Measurements from ENCODE around the gene EFNB2. TPM values are rescaled to one million over a fixed set of nuclear protein-coding genes. Genes with fewer than 3 reads are reported as not detected.

Gene EFNB2
- total RNA-seq, 1 donor from 2014 or later, result 10.1 TPM

DNA sequence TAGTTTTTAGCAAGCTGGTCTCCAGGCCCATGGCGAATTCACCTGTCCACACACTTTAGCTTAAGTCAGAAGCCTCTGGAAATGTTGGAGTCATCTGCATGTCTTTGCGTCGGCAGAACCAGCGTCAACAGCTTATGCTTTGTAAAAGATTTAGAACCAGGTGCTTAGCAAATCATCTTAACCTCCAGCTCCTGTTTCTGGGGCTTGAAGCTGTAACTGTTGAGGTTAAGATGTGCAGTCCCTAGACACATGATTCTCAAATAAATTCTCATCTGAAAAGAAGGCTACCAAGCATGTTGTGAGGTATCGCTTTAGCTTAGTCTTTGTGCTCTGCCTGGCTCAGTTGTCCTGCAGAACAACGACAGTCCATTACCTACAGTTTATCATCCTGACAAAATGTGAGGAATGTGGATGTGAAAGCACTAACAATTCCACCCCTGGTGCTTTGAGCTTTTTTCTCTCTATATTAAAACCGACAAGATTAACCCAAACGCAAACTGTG lies 4.4 kb downstream of the EFNB2 start:
- peak overlapping the region; percentile 77 for H3K4me3 ChIP-seq
- no peaks in the 10 kb centered on the region for H3K9me3 ChIP-seq (replicated peaks)
- TF ChIP-seq CTCF (IDR thresholded peaks at IDR 0.05; ENCODE audit: borderline replicate concordance), result no peak
- H3K4me1 ChIP-seq, result peaks cover 60% of the 10 kb centered on the region
- no peaks in the 10 kb centered on the region for H3K36me3 ChIP-seq
- DNase-seq, result no peak
- intact Hi-C loops (cut with micrococcal nuclease), result no loop called here
- peak overlapping the region; percentile 33 for H3K27ac ChIP-seq (replicated peaks)
- H3K27me3 ChIP-seq (ENCODE audit: low read depth), result no peaks in the 10 kb centered on the region

DNA sequence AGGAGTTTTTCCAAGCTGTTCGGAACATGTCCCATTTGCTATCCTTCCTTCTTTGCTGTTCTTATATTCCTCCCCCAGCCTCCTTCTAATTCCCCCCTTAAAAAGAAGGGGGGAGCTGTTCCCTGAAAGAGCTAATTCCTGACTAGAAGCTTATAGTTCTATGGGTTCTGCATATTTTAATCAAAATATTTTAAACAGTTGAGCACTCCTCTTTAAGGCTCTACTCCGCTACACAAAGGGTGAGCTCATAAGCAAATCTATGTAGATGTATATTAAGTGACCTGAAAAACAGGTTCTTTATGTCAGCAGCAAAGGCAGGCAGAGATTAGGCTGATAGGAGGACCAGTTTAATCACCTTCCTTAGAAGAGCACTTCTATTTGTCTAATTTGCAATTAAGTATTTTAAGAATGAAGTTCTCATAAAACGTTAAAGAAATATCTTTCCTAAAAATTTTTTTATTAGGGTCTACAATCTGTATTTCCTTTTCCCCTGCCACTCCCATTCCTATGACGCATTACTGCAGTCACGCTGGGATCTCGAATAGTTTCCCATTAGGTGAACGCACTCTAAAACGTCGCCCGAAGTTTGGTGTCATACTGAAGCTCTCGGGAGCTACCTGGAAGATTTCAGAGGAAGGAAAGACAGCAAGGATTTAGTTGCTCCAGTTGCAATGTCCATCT lies 5.2 kb downstream of the EFNB2 start:
- Histone ChIP-seq H3K36me3 (no peaks in the 10 kb centered on the region), H3K9me3 (replicated peaks) (no peaks in the 10 kb centered on the region), H3K27me3 (ENCODE audit: low read depth) (no peaks in the 10 kb centered on the region), H3K27ac (replicated peaks) (peak overlapping the region; percentile 33), H3K4me1 (peaks cover 63% of the 10 kb centered on the region), H3K4me3 (peak overlapping the region; percentile 77)
- intact Hi-C loops (cut with micrococcal nuclease), result no loop called here
- DNase-seq, result no peak
- no peak for TF ChIP-seq CTCF (IDR thresholded peaks at IDR 0.05; ENCODE audit: borderline replicate concordance)

DNA sequence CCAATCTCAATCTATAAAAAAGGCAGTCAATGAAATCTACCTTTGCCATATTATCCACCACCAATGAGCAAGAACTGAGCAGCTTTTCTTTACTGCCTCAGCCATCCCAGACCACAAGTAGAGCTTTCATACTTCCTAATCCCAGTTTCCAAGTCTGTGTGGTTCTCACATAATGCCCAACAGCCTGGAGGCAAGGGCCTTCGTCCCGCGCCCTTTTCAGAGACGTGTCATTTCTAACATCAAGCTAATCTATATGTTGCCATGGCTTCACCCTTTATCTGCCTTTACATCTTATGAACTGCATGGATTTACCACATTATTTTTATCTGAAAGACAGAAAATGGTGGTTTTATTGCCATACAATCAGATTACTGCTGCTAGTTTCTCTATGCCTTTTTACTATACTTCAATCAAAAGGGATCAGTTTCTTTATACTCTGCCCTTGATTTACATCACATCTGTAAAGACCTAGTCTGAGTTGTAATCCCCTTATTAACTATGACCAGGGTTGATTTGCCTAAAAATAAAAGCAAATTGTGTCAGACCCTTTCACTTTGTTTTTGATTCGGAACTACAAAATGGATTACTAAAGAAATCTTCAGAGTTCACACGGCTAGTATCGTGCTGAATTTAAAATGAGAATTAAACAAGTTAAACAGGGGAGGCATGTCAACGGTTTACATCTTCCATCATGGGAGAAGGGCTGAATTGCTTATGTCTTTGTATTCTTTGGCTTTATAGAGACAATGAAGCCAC lies 5.9 kb downstream of the EFNB2 start:
- H3K36me3 ChIP-seq, result no peaks in the 10 kb centered on the region
- H3K4me1 ChIP-seq, result peaks cover 62% of the 10 kb centered on the region
- no peaks in the 10 kb centered on the region for H3K9me3 ChIP-seq (replicated peaks)
- no peaks in the 10 kb centered on the region for H3K27me3 ChIP-seq (ENCODE audit: low read depth)
- no peak overlapping the region for H3K27ac ChIP-seq (replicated peaks)
- TF ChIP-seq CTCF (IDR thresholded peaks at IDR 0.05; ENCODE audit: borderline replicate concordance), result no peak
- intact Hi-C loops (cut with micrococcal nuclease), result loop anchor here (10.0 kb wide), 1 partner anchor 445 kb away; no protein-coding TSS in a partner anchor
- DNase-seq, result no peak
- H3K4me3 ChIP-seq, result peak overlapping the region; percentile 77

- no peak for DNase-seq
- Histone ChIP-seq H3K27ac (replicated peaks) (no peak overlapping the region), H3K4me1 (peaks cover 55% of the 10 kb centered on the region), H3K36me3 (no peaks in the 10 kb centered on the region), H3K27me3 (ENCODE audit: low read depth) (no peaks in the 10 kb centered on the region), H3K4me3 (peak overlapping the region; percentile 77), H3K9me3 (replicated peaks) (no peaks in the 10 kb centered on the region)
- intact Hi-C loops (cut with micrococcal nuclease), result loop anchor here (10.0 kb wide), 1 partner anchor 444 kb away; no protein-coding TSS in a partner anchor
- TF ChIP-seq CTCF (IDR thresholded peaks at IDR 0.05; ENCODE audit: borderline replicate concordance), result no peak
These were observed 6.6 kb downstream of the EFNB2 start for GRCh38 chr13:106528718-106529414.

DNA sequence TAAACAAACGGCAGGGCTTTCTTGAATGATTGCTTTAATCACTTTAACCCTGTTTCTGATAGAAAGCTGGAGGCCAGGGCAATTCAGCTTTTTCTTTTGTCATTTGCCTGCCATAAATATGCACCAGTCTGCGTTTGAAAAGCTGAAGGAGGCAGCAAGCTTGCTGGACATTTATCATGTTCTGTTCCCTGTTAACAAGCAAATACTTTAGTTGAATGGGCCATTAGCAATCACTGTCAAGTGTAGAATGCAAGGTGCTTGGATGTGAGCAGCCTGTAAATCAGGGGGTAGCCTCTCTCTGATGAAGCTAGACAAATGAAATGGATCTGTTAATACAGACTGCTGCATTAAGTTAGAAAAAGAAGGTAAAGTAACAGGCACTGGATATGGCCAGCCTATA lies 7.6 kb downstream of the EFNB2 start:
- H3K4me1 ChIP-seq, result peaks cover 55% of the 10 kb centered on the region
- H3K27me3 ChIP-seq (ENCODE audit: low read depth), result no peaks in the 10 kb centered on the region
- intact Hi-C loops (cut with micrococcal nuclease), result loop anchor here (10.0 kb wide), 1 partner anchor 443 kb away; no protein-coding TSS in a partner anchor
- no peak overlapping the region for H3K27ac ChIP-seq (replicated peaks)
- TF ChIP-seq CTCF (IDR thresholded peaks at IDR 0.05; ENCODE audit: borderline replicate concordance), result no peak
- H3K36me3 ChIP-seq, result no peaks in the 10 kb centered on the region
- no peaks in the 10 kb centered on the region for H3K9me3 ChIP-seq (replicated peaks)
- no peak for DNase-seq
- H3K4me3 ChIP-seq, result no peak overlapping the region
